SIG-M5 treated with dmso at 0.1 percent for 504 hours (cell line): ENCODE measurements around the gene CSRP1.
"Not testable (repeated sequence)": the region's sequence is repeated elsewhere in the genome, so short reads cannot be mapped to it uniquely, and the experiment has no call there.

ENCODE experiments used
- DNase-seq: peaks from one replicate; lab custom pipeline; 2025; ENCODE audit not compliant: unreplicated experiment; lab: John Stamatoyannopoulos, UW

CSRP1 gene

GRCh38 chr1:201479201-201479730 is 27.7 kb downstream of the CSRP1 start:
- DNase-seq, result no peak

- DNase-seq, result not testable (repeated sequence)
Measured at GRCh38 chr1:201478666-201479065, 28.3 kb downstream of the CSRP1 start.

GRCh38 chr1:201476670-201477344 is 30.1 kb downstream of the CSRP1 start:
- DNase-seq, result peak; percentile 24

GRCh38 chr1:201475915-201476669 is 30.8 kb downstream of the CSRP1 start:
- DNase-seq, result no peak

GRCh38 chr1:201475130-201475529 is 31.8 kb downstream of the CSRP1 start:
- DNase-seq, result no peak

- no peak for DNase-seq
Measured at GRCh38 chr1:201473296-201473695, 33.6 kb downstream of the CSRP1 start.

GRCh38 chr1:201472321-201472720 is 34.6 kb downstream of the CSRP1 start:
- DNase-seq, result not testable (repeated sequence)

GRCh38 chr1:201471772-201472171 is 35.2 kb downstream of the CSRP1 start:
- DNase-seq, result no peak

GRCh38 chr1:201470581-201470980 is 36.3 kb downstream of the CSRP1 start:
- no peak for DNase-seq

GRCh38 chr1:201469645-201470074 is 37.3 kb downstream of the CSRP1 start:
- no peak for DNase-seq

GRCh38 chr1:201468844-201469644 is 37.9 kb downstream of the CSRP1 start, which contains the start of gene PHLDA3:
Gene PHLDA3, minus strand, starts transcription at chr1:201469188. Its CDS starts 402 bp downstream, at chr1:201468786.
- peak; percentile 95 for DNase-seq

GRCh38 chr1:201468501-201468843 is 38.5 kb downstream of the CSRP1 start:
- peak; percentile 42 for DNase-seq

- DNase-seq, result peak; percentile 22
Measured at GRCh38 chr1:201466492-201466891, 40.4 kb downstream of the CSRP1 start.

- DNase-seq, result no peak
Measured at GRCh38 chr1:201465698-201466290, 41.1 kb downstream of the CSRP1 start.

- no peak for DNase-seq
Measured at GRCh38 chr1:201463071-201463552, 43.8 kb downstream of the CSRP1 start.

GRCh38 chr1:201461645-201462441 is 45.1 kb downstream of the CSRP1 start:
- peak; percentile 88 for DNase-seq

GRCh38 chr1:201460814-201461644 is 45.9 kb downstream of the CSRP1 start:
- peak; percentile 89 for DNase-seq

GRCh38 chr1:201459775-201460174 is 47.1 kb downstream of the CSRP1 start:
- DNase-seq, result no peak

- DNase-seq, result no peak
Measured at GRCh38 chr1:201459052-201459451, 47.9 kb downstream of the CSRP1 start.
